HEK293T (cell line): ENCODE data around the gene PIP5K1B.
"Not testable (repeated sequence)": the region's sequence is repeated elsewhere in the genome, so short reads cannot be mapped to it uniquely, and the experiment has no call there.

Experiments used
- CTCF ChIA-PET: fragments of 350-600 bp; formaldehyde crosslinking; extraction: SDS; loops from one replicate; lab custom pipeline; 2021; ENCODE audit warnings: antibody characterized with exemption, inconsistent platforms; lab: Yijun Ruan, JAX
- POLR2A ChIA-PET: fragments of 350-600 bp; formaldehyde crosslinking; extraction: SDS; loops from one replicate; lab custom pipeline; 2020; ENCODE audit warnings: antibody characterized with exemption, inconsistent platforms; lab: Yijun Ruan, JAX
- DNase-seq: peaks from one replicate; pipeline ENCODE4 v3.0.0; 2012; ENCODE audit warnings: mixed read lengths; ENCODE audit errors: extremely low spot score
- ARNT ChIP-seq: fragments of 450-650 bp; IDR thresholded peaks from 2 replicates; pipeline ENCODE4 v1.6.1; 2017; ENCODE audit warnings: mild to moderate bottlenecking
- BHLHE40 ChIP-seq: fragments of 450-650 bp; IDR thresholded peaks from 2 replicates; pipeline ENCODE4 v1.6.1; 2016; ENCODE audit warnings: mild to moderate bottlenecking, moderate library complexity, borderline replicate concordance
- CTBP1 ChIP-seq: fragments of 450-650 bp; IDR thresholded peaks from 2 replicates; pipeline ENCODE4 v1.6.1; 2016; ENCODE audit warnings: borderline replicate concordance
- ELF4 ChIP-seq: fragments of 450-650 bp; IDR thresholded peaks from 2 replicates; pipeline ENCODE4 v1.6.1; 2017; ENCODE audit warnings: antibody characterized with exemption
- FOXA1 ChIP-seq: fragments of 450-650 bp; IDR thresholded peaks from 2 replicates; pipeline ENCODE4 v1.6.1; 2016; ENCODE audit warnings: mild to moderate bottlenecking
- FOXK2 ChIP-seq: fragments of 450-650 bp; IDR thresholded peaks from 2 replicates; pipeline ENCODE4 v1.6.1; 2016; ENCODE audit warnings: mild to moderate bottlenecking
- FOXM1 ChIP-seq: fragments of 450-650 bp; IDR thresholded peaks from 2 replicates; pipeline ENCODE4 v1.6.1; 2017; ENCODE audit warnings: mild to moderate bottlenecking, borderline replicate concordance
- HDGF ChIP-seq: fragments of 450-650 bp; IDR thresholded peaks from 2 replicates; pipeline ENCODE4 v1.6.1; 2017; ENCODE audit warnings: antibody characterized with exemption, borderline replicate concordance
- L3MBTL2 ChIP-seq: fragments of 450-650 bp; conservative IDR thresholded peaks from 2 replicates; pipeline ENCODE4 v1.6.1; 2016; ENCODE audit warnings: mild to moderate bottlenecking
- LEF1 ChIP-seq: fragments of 450-650 bp; IDR thresholded peaks from 2 replicates; pipeline ENCODE4 v1.6.1; 2017; ENCODE audit warnings: mild to moderate bottlenecking, borderline replicate concordance
- NFRKB ChIP-seq: fragments of 450-650 bp; IDR thresholded peaks from 2 replicates; pipeline ENCODE4 v1.6.1; 2016; ENCODE audit warnings: mild to moderate bottlenecking, moderate library complexity
- SP1 ChIP-seq: fragments of 450-650 bp; IDR thresholded peaks from 2 replicates; pipeline ENCODE4 v1.6.1; 2017
- SUZ12 ChIP-seq: fragments of 450-650 bp; IDR thresholded peaks from 2 replicates; pipeline ENCODE4 v1.6.1; 2016; ENCODE audit warnings: mild to moderate bottlenecking
- TARDBP ChIP-seq: fragments of 450-650 bp; IDR thresholded peaks from 2 replicates; pipeline ENCODE4 v1.6.1; 2016
- ZNF384 ChIP-seq: fragments of 450-650 bp; IDR thresholded peaks from 2 replicates; pipeline ENCODE4 v1.6.1; 2016
- TF ChIP-seq, protein P1 (sequence below): fragments of 450-650 bp; IDR thresholded peaks from 2 replicates; pipeline ENCODE4 v1.6.1; 2016

The PIP5K1B gene

DNA sequence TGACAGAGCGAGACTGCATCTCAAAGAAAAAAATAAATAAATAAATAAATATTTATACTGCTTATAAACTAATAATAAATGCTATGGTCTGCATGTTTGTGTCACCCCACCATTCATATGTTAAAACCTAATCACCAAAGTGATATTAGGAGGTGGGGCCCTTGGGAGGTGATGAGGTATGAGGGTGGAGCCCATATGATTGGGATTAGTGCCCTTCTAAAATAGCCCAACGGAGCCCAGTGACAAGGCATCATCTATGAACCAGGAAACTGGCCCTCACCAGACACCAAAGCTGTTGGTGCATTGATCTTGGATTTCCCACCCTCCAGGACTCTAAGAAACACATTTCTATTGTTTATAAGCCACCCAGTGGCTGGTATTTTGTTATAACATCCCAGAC is 335.6 kb downstream of the PIP5K1B start:
- POLR2A ChIA-PET, result no interaction called here
- CTCF ChIA-PET, result no interaction called here
- DNase-seq, result no peak
- no peak for TF ChIP-seq SP1
- TF ChIP-seq LEF1, result no peak
- no peak for TF ChIP-seq FOXA1
- TF ChIP-seq HDGF, result no peak
- TF ChIP-seq ARNT, result no peak
- TF ChIP-seq, protein P1, sequence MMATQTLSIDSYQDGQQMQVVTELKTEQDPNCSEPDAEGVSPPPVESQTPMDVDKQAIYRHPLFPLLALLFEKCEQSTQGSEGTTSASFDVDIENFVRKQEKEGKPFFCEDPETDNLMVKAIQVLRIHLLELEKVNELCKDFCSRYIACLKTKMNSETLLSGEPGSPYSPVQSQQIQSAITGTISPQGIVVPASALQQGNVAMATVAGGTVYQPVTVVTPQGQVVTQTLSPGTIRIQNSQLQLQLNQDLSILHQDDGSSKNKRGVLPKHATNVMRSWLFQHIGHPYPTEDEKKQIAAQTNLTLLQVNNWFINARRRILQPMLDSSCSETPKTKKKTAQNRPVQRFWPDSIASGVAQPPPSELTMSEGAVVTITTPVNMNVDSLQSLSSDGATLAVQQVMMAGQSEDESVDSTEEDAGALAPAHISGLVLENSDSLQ, result no peak
- TF ChIP-seq NFRKB, result no peak

DNA sequence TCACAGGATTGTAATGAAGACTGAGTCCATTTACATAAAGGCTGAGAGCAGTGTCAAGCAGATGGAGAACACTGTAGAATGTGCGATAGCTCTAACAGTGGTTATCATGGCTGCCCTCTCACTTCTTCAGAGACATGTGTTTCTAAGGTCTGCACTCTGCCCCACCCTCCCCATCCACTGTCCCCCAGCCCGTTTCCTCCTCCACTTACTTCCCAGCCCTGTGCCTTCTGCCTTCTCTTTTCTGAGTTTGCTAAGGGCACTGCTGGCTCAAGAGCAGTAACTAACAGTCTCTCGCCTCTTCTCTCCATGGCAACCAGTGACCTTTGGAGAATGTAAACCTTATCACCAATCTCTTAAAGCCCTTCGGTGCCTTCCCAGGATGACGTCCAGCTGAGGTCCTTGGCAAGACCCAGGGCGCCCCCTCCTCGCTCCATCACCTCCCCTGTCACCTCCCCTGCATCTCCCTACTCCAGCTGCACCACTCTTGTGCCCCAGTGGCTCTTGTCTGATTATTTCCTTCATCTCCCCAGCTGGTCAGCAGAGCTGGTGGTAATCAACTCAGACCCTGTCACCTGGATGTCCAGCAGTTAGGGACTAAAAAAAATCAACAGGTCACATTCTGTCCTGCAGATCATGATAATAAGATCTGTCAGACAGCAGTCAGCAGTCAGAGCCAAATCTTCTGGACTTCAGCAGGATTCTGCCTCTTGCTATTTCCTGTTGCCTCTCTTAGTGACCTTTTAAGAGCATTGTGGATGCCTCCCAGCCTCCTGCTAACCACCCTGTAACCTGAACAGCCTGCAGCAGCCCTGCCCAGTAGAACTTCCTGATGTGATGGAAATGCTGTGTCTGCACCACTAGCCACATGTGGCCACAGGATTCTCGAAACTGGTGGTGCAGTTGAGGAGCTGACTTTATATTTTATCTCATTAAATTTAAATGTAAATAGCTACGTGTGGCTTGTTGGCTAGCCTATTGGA is 339.5 kb downstream of the PIP5K1B start:
- CTCF ChIA-PET, result interaction anchor here (0.7 kb wide), 1 partner anchor 233 kb away, joined by 3 read pairs; no protein-coding TSS in a partner anchor
- POLR2A ChIA-PET, result no interaction called here
- DNase-seq, result no peak
- no peak for TF ChIP-seq TARDBP
- no peak for TF ChIP-seq FOXM1
- no peak for TF ChIP-seq HDGF
- TF ChIP-seq NFRKB, result no peak
- TF ChIP-seq L3MBTL2, result no peak
- TF ChIP-seq ZNF384, result no peak
- TF ChIP-seq BHLHE40, result no peak
- TF ChIP-seq SP1, result no peak
- TF ChIP-seq FOXK2, result no peak
- TF ChIP-seq, protein P1, result no peak
- no peak for TF ChIP-seq CTBP1
- TF ChIP-seq FOXA1, result no peak
- no peak for TF ChIP-seq SUZ12

GRCh38 chr9:69045821-69046220 is 340.8 kb downstream of the PIP5K1B start:
- TF ChIP-seq ZNF384 (no peak), L3MBTL2 (no peak), TARDBP (no peak), CTBP1 (no peak), BHLHE40 (no peak), FOXK2 (no peak), NFRKB (no peak), FOXM1 (no peak), ARNT (no peak), ELF4 (no peak), FOXA1 (no peak), SUZ12 (no peak)
- CTCF ChIA-PET, result no interaction called here
- POLR2A ChIA-PET, result interaction anchor here (1.6 kb wide), 1 partner anchor 10 kb away, joined by 6 read pairs; the partner anchor contains the start of gene FXN
- DNase-seq, result no peak

GRCh38 chr9:69046723-69047122 is 341.7 kb downstream of the PIP5K1B start:
- DNase-seq, result no peak
- TF ChIP-seq CTBP1, result no peak
- no peak for TF ChIP-seq FOXM1
- TF ChIP-seq ARNT, result no peak
- no peak for TF ChIP-seq FOXA1
- TF ChIP-seq TARDBP, result no peak
- TF ChIP-seq SP1, result no peak
- no peak for TF ChIP-seq ELF4
- TF ChIP-seq LEF1, result no peak
- TF ChIP-seq ZNF384, result no peak
- no peak for TF ChIP-seq NFRKB
- TF ChIP-seq L3MBTL2, result no peak
- TF ChIP-seq, protein P1, result no peak
- TF ChIP-seq FOXK2, result no peak
- no peak for TF ChIP-seq SUZ12
- no peak for TF ChIP-seq HDGF
- no peak for TF ChIP-seq BHLHE40
- CTCF ChIA-PET, result no interaction called here
- POLR2A ChIA-PET, result interaction anchor here (1.6 kb wide), 1 partner anchor 11 kb away, joined by 6 read pairs; the partner anchor contains the start of gene FXN

- ChIA-PET CTCF (no interaction called here), POLR2A (interaction anchor here (1.6 kb wide), 1 partner anchor 12 kb away, joined by 6 read pairs; the partner anchor contains the start of gene FXN)
- DNase-seq, result no peak
- TF ChIP-seq L3MBTL2 (no peak), SP1 (no peak), TARDBP (no peak), ARNT (no peak), LEF1 (no peak), FOXA1 (no peak), CTBP1 (no peak), ELF4 (no peak), HDGF (no peak)
Measured at GRCh38 chr9:69047371-69047770, 342.3 kb downstream of the PIP5K1B start.

DNA sequence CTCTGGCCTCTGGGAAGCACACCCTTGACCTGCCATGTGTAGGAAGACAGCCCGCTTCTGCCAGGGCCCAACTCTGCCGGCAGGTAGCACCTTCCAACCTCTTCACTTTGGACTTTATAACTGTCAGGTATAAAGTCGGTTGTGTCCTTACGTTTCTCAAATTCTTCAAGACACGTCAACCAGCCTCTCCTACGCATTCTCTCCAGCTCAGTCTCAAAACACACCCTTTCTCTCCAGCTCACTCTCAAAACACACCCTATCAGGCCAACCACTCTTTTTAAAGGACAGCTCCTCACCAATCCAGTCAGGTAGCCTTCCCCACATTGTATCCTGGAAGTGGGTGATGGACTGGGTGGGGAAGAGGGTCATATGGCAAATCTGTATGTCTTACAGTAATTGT is 344.1 kb downstream of the PIP5K1B start:
- POLR2A ChIA-PET, result no interaction called here
- no peak for TF ChIP-seq TARDBP
- no peak for TF ChIP-seq SP1
- TF ChIP-seq NFRKB, result no peak
- no peak for TF ChIP-seq FOXM1
- no peak for TF ChIP-seq L3MBTL2
- no peak for TF ChIP-seq LEF1
- no peak for TF ChIP-seq SUZ12
- no peak for TF ChIP-seq BHLHE40
- TF ChIP-seq FOXK2, result no peak
- no peak for TF ChIP-seq FOXA1
- no peak for TF ChIP-seq ARNT
- no peak for TF ChIP-seq HDGF
- TF ChIP-seq ZNF384, result no peak
- no peak for TF ChIP-seq ELF4
- TF ChIP-seq CTBP1, result no peak
- TF ChIP-seq, protein P1, result no peak
- DNase-seq, result no peak
- CTCF ChIA-PET, result no interaction called here

DNA sequence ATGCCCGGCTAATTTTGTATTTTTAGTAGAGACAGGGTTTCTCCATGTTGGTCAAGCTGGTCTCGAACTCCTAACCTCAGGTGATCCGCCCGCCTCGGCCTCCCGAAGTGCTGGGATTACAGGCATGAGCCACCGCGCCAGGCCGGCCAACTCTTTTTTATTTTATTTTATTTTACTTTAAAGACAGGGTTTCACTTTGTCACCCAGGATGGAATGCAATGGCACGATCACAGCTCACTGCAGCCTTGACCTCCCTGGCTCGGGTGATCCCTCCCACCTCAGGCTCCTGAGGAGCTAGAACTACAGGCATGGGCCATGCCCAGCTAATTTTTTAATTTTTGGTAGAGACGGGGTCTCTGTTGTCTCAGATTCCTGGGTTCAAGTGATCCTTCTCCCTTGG is 345.9 kb downstream of the PIP5K1B start:
- CTCF ChIA-PET, result interaction anchor here (0.6 to 0.7 kb wide), 2 partner anchors 87 to 142 kb away, joined by 5 to 8 read pairs; no protein-coding TSS in a partner anchor
- POLR2A ChIA-PET, DNase-seq: not testable (repeated sequence)
